Hepatocyte (in vitro differentiated cells): ENCODE data around the gene DCAF15. TPM values are rescaled to one million over a fixed set of nuclear protein-coding genes. Genes with fewer than 3 reads are reported as not detected.

Experiments used
- DNase-seq: peaks from one replicate; pipeline ENCODE4 v3.0.0-alpha.2; 2016; ENCODE audit warnings: low spot score
- H2AFZ ChIP-seq: fragments of 200-600 bp; sonication (generic); 2 replicates; pipeline ENCODE4 v1.6.0; 2016; ENCODE audit warnings: antibody characterized with exemption, mild to moderate bottlenecking
- H3K27ac ChIP-seq: fragments of 200-600 bp; sonication (generic); 2 replicates; pipeline ENCODE4 v1.5.1; 2016; ENCODE audit warnings: mild to moderate bottlenecking
- H3K27me3 ChIP-seq: fragments of 200-600 bp; sonication (generic); 2 replicates; pipeline ENCODE4 v1.6.1; 2016
- H3K36me3 ChIP-seq: fragments of 200-600 bp; sonication (generic); replicated peaks from 2 replicates; pipeline ENCODE4 v1.5.1; 2016; ENCODE audit warnings: low read depth; ENCODE audit not compliant: insufficient read depth
- H3K4me1 ChIP-seq: fragments of 200-600 bp; sonication (generic); 2 replicates; pipeline ENCODE4 v1.5.1; 2016; ENCODE audit warnings: mild to moderate bottlenecking, moderate library complexity; ENCODE audit not compliant: insufficient read depth
- H3K4me2 ChIP-seq: fragments of 200-600 bp; sonication (generic); 2 replicates; pipeline ENCODE4 v1.6.0; 2016
- H3K4me3 ChIP-seq: fragments of 200-600 bp; sonication (generic); 2 replicates; pipeline ENCODE4 v1.5.1; 2016; ENCODE audit warnings: mild to moderate bottlenecking
- H3K79me2 ChIP-seq: fragments of 200-600 bp; sonication (generic); 2 replicates; pipeline ENCODE4 v1.6.0; 2017; ENCODE audit warnings: mild to moderate bottlenecking
- H3K9me2 ChIP-seq: fragments of 200-600 bp; sonication (generic); replicated peaks from 2 replicates; pipeline ENCODE4 v1.6.0; 2017; ENCODE audit warnings: mild to moderate bottlenecking; ENCODE audit not compliant: insufficient read depth
- H3K9me3 ChIP-seq: fragments of 200-600 bp; sonication (generic); 2 replicates; pipeline ENCODE4 v1.5.1; 2016; ENCODE audit warnings: low read depth, mild to moderate bottlenecking
- H4K20me1 ChIP-seq: fragments of 200-600 bp; sonication (generic); 2 replicates; pipeline ENCODE4 v1.6.0; 2016; ENCODE audit warnings: mild to moderate bottlenecking; ENCODE audit not compliant: insufficient read depth, poor library complexity, severe bottlenecking
- EZH2 ChIP-seq: fragments of 200-600 bp; sonication (generic); IDR thresholded peaks from 2 replicates; pipeline ENCODE4 v1.6.1; 2016; ENCODE audit warnings: antibody characterized with exemption, mild to moderate bottlenecking, borderline replicate concordance
- EZH2phosphoT487 ChIP-seq: fragments of 200-600 bp; sonication (generic); IDR thresholded peaks from one replicate; pipeline ENCODE4 v1.6.1; 2018; ENCODE audit warnings: antibody characterized with exemption, mild to moderate bottlenecking, low read depth, moderate library complexity; ENCODE audit not compliant: unreplicated experiment, severe bottlenecking
- WGBS: methylation state at CpG from one replicate; pipeline ENCODE4 v1.1.6; 2016; ENCODE audit warnings: low lambda C conversion rate; ENCODE audit errors: missing lambda C conversion rate; 5-methylcytosine and 5-hydroxymethylcytosine counted together
- polyA plus RNA-seq: library from polyadenylated mRNA; unstranded; fragments of >200 nt; fragmentation: Nextera tagmentation; extraction: Ambion mirVana; gene quantifications from 2 replicates; pipeline ENCODE4 v1.2.1, GENCODE V29; 2016
- total RNA-seq: library from RNA; depleted of rRNA; stranded (reverse); fragments of >200 nt; gene quantifications from 2 replicates; pipeline ENCODE4 v1.2.3, GENCODE V29; 2014
- TF ChIP-seq, protein P1 (sequence below): fragments of 200-600 bp; sonication (generic); IDR thresholded peaks from 2 replicates; pipeline ENCODE4 v1.5.1; 2016; ENCODE audit warnings: antibody characterized with exemption, mild to moderate bottlenecking; ENCODE audit not compliant: poor library complexity

Gene DCAF15
- total and polyA plus RNA-seq, 2 experiments from 2014 or later: 13.4 to 16.4 TPM

DNA sequence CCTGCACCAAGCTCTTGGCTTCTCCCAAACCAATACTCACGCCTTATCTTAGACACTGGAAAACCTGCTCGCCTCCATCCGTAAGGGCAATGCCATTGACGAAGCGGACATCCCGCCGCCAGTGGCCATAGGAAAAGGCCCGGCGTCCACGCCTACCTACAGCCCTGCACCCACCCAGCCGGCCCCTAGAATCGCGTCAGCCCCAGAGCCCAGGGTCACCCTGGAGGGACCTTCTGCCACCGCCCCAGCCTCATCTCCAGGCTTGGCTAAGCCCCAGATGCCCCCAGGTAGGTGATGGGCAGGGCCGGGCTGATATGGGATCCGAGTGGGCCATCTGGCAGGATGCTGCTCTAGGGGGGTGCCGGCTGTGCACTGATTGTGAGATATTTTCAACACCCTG is 39.0 kb upstream of the DCAF15 start:
- Histone ChIP-seq H3K36me3 (no peaks in the 10 kb centered on the region), H3K9me2 (no peaks in the 10 kb centered on the region)
- DNase-seq: no peak

DNA sequence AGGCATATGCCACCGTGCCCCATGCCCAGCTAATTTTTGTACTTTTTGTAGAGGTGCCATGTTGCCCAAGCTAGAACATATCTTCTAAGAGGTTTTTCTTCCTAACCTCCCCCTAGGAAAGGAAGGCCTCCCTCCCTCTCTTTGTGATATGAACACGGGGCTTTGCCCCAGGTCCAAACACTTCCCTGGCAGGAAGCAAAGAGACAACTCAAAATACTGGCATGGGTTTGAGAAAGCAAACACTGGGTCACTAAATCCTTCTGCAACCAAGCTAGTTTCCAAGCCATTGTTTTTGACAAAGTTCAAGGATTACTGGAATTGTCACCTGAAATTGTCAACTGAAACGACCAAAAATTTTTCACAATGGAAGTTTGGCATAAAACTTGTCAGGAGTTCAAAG is 37.5 kb upstream of the DCAF15 start:
- H3K4me3 ChIP-seq: no peak overlapping the region
- no peaks in the 10 kb centered on the region for H3K4me1 ChIP-seq
- H3K27me3 ChIP-seq: no peaks in the 10 kb centered on the region
- H3K79me2 ChIP-seq: no peaks in the 10 kb centered on the region
- H3K4me2 ChIP-seq: no peak overlapping the region
- 92% methylated on average over 3 of the region's 3 CpGs for WGBS
- H3K36me3 ChIP-seq: no peaks in the 10 kb centered on the region
- H2AFZ ChIP-seq: no peak overlapping the region
- no peak for TF ChIP-seq EZH2
- no peak for TF ChIP-seq EZH2phosphoT487
- TF ChIP-seq, protein P1, sequence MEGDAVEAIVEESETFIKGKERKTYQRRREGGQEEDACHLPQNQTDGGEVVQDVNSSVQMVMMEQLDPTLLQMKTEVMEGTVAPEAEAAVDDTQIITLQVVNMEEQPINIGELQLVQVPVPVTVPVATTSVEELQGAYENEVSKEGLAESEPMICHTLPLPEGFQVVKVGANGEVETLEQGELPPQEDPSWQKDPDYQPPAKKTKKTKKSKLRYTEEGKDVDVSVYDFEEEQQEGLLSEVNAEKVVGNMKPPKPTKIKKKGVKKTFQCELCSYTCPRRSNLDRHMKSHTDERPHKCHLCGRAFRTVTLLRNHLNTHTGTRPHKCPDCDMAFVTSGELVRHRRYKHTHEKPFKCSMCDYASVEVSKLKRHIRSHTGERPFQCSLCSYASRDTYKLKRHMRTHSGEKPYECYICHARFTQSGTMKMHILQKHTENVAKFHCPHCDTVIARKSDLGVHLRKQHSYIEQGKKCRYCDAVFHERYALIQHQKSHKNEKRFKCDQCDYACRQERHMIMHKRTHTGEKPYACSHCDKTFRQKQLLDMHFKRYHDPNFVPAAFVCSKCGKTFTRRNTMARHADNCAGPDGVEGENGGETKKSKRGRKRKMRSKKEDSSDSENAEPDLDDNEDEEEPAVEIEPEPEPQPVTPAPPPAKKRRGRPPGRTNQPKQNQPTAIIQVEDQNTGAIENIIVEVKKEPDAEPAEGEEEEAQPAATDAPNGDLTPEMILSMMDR: no peak
- no peaks in the 10 kb centered on the region for H3K9me3 ChIP-seq
- no peak for DNase-seq
- H4K20me1 ChIP-seq: no peaks in the 10 kb centered on the region
- H3K27ac ChIP-seq: no peak overlapping the region
- H3K9me2 ChIP-seq: no peaks in the 10 kb centered on the region

More for the DNA sequence above, 39.0 kb upstream of the DCAF15 start:
- Histone ChIP-seq H3K9me3 (no peaks in the 10 kb centered on the region), H3K79me2 (no peaks in the 10 kb centered on the region), H3K4me2 (no peak overlapping the region), H2AFZ (no peak overlapping the region), H3K27me3 (no peaks in the 10 kb centered on the region), H3K4me1 (no peaks in the 10 kb centered on the region), H3K4me3 (no peak overlapping the region), H3K27ac (no peak overlapping the region), H4K20me1 (no peaks in the 10 kb centered on the region)
- no peak for TF ChIP-seq EZH2
- TF ChIP-seq, protein P1: no peak
- no peak for TF ChIP-seq EZH2phosphoT487
- WGBS: 96% methylated on average over 17 of the region's 17 CpGs

DNA sequence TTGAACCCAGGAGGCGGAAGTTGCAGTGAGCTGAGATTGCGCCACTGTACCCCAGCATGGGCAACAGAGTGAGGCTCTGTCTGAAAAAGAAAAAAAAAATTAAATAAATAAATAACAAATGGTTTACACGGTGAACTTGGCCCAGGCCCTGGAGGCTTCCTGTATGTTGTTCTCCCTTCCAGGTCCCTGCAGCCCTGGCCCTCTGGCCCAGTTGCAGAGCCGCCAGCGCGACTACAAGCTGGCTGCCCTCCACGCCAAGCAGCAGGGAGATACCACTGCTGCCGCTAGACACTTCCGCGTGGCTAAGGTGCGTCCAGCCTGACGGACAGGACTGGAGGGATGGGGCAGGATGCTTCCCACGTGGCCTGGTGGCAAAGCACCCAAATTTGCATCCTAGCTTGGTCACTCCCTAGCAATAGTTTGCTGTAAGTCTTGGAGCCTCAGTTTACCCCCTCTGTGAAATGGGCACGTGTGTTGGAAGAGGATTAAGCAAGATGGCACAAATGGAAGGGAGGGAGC is 34.4 kb upstream of the DCAF15 start:
- Histone ChIP-seq H3K27ac (no peak overlapping the region), H3K36me3 (no peaks in the 10 kb centered on the region)
- 97% methylated on average over 14 of the region's 14 CpGs for WGBS

More for the DNA sequence above, 34.4 kb upstream of the DCAF15 start:
- Histone ChIP-seq H2AFZ (no peak overlapping the region), H3K4me2 (no peak overlapping the region), H3K9me2 (no peaks in the 10 kb centered on the region), H3K9me3 (no peaks in the 10 kb centered on the region), H3K4me3 (no peak overlapping the region), H3K79me2 (no peaks in the 10 kb centered on the region), H3K27me3 (no peaks in the 10 kb centered on the region), H4K20me1 (no peaks in the 10 kb centered on the region), H3K4me1 (no peaks in the 10 kb centered on the region)
- no peak for DNase-seq
- TF ChIP-seq EZH2 (no peak), EZH2phosphoT487 (no peak)
- TF ChIP-seq, protein P1: no peak
